ENCODE measurements around the gene CLDND1.

DNA sequence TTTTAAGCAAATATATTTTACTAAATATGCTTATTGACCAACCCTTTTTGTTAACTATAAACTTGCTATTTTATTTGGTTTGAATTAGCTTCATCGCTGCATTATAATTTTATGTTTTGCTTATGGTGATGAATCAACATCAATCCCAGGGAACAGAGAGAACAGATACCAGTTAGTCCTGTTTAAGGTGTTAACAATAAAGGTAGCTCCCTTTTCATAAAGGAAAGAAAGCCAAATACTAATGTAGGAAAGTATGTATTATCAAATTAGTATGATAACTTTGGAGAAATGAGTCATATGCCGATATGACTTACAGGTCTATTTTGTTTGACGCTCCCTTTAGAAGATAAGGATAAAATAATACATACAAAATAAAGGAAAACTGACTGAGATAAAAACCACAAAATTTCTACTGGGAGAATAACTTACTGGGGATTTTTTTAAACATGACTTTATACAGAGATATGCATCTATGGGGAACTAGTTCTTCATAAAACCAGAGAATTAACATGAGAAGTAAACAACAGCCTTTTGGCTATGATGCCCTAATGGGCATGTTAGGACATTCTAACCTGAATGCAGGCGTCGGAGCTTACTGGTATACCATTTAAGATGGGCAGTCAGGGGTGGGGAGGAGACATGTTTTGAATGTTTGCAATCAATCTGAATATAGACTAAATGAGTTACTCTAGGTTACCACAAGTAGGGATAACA, 20.7 kb downstream of the CLDND1 start:
- no peak for TF ChIP-seq POLR2A (IDR thresholded peaks at IDR 0.05)
- TF ChIP-seq, protein P1, sequence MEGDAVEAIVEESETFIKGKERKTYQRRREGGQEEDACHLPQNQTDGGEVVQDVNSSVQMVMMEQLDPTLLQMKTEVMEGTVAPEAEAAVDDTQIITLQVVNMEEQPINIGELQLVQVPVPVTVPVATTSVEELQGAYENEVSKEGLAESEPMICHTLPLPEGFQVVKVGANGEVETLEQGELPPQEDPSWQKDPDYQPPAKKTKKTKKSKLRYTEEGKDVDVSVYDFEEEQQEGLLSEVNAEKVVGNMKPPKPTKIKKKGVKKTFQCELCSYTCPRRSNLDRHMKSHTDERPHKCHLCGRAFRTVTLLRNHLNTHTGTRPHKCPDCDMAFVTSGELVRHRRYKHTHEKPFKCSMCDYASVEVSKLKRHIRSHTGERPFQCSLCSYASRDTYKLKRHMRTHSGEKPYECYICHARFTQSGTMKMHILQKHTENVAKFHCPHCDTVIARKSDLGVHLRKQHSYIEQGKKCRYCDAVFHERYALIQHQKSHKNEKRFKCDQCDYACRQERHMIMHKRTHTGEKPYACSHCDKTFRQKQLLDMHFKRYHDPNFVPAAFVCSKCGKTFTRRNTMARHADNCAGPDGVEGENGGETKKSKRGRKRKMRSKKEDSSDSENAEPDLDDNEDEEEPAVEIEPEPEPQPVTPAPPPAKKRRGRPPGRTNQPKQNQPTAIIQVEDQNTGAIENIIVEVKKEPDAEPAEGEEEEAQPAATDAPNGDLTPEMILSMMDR (IDR thresholded peaks at IDR 0.05) = no peak
